HepG2 (cell line): ENCODE data around the gene BRAP. TPM values are rescaled to one million over a fixed set of nuclear protein-coding genes. Genes with fewer than 3 reads are reported as not detected.

ENCODE experiments used
- ATAD3A ChIP-seq: sonication (generic); formaldehyde crosslinking; IDR thresholded peaks from 2 replicates; pipeline ENCODE4 v1.4.0; 2020; ENCODE audit warnings: missing genetic modification reagents
- BATF2 ChIP-seq: sonication (generic); formaldehyde crosslinking; IDR thresholded peaks from 2 replicates; pipeline ENCODE4 v1.8.0; 2022; ENCODE audit warnings: mild to moderate bottlenecking, missing genetic modification reagents, moderate library complexity
- CBX1 ChIP-seq: IDR thresholded peaks from one replicate; pipeline ENCODE4 v1.6.1; 2016; ENCODE audit warnings: antibody characterized with exemption, low read depth
- DPF2 ChIP-seq: sonication (generic); formaldehyde crosslinking; IDR thresholded peaks from 2 replicates; pipeline ENCODE4 v1.4.0; 2020; ENCODE audit warnings: mild to moderate bottlenecking, low read depth, missing genetic modification reagents, borderline replicate concordance
- IRF2 ChIP-seq: IDR thresholded peaks from 2 replicates; pipeline ENCODE4 v1.6.1; 2018; ENCODE audit warnings: missing genetic modification reagents, missing compliant biosample characterization
- MED8 ChIP-seq: sonication (generic); formaldehyde crosslinking; IDR thresholded peaks from 2 replicates; pipeline ENCODE4 v1.8.1; 2023; ENCODE audit warnings: mild to moderate bottlenecking, missing genetic modification reagents; ENCODE audit not compliant: insufficient replicate concordance
- MIER3 ChIP-seq: IDR thresholded peaks from 2 replicates; pipeline ENCODE4 v1.6.1; 2016; ENCODE audit warnings: missing compliant biosample characterization, borderline replicate concordance
- NCOR1 ChIP-seq: fragments of 200-600 bp; sonication (generic); IDR thresholded peaks from 2 replicates; pipeline ENCODE4 v1.7.0; 2017; ENCODE audit warnings: antibody characterized with exemption, low read length, borderline replicate concordance
- RCOR2 ChIP-seq: IDR thresholded peaks from 2 replicates; pipeline ENCODE4 v1.6.1; 2016; ENCODE audit warnings: missing biosample characterization, missing genetic modification reagents
- RXRB ChIP-seq: IDR thresholded peaks from 2 replicates; pipeline ENCODE4 v1.6.1; 2016; ENCODE audit warnings: borderline replicate concordance, missing genetic modification reagents, missing compliant biosample characterization
- SMAD3 ChIP-seq: sonication (generic); formaldehyde crosslinking; IDR thresholded peaks from 2 replicates; pipeline ENCODE4 v1.4.0; 2020; ENCODE audit warnings: missing genetic modification reagents
- SOX13 ChIP-seq, 3 experiments: fragments of 450-650 bp in 1 of 3; sonication (generic) in 1 of 3; formaldehyde crosslinking in 1 of 3; IDR thresholded peaks in 2 of 3; conservative IDR thresholded peaks in 1 of 3; 2 replicates each; pipeline versions ENCODE4 v1.5.0 to v1.6.1; 2016 to 2020; ENCODE audit warnings: antibody characterized with exemption in 1 of 3, mild to moderate bottlenecking in 1 of 3, missing compliant biosample characterization in 1 of 3, missing genetic modification reagents in 1 of 3, moderate library complexity in 1 of 3
- TEAD2 ChIP-seq: sonication (generic); formaldehyde crosslinking; IDR thresholded peaks from 2 replicates; pipeline ENCODE4 v1.9.0; 2021; ENCODE audit warnings: missing genetic modification reagents
- TOE1 ChIP-seq: sonication (generic); formaldehyde crosslinking; IDR thresholded peaks from 2 replicates; pipeline ENCODE4 v1.4.0; 2020; ENCODE audit warnings: mild to moderate bottlenecking, missing genetic modification reagents
- ZBTB42 ChIP-seq: sonication (generic); formaldehyde crosslinking; IDR thresholded peaks from 2 replicates; pipeline ENCODE4 v1.5.0; 2020; ENCODE audit warnings: mild to moderate bottlenecking, missing genetic modification reagents
- ZFAT ChIP-seq: sonication (generic); formaldehyde crosslinking; conservative IDR thresholded peaks from 2 replicates; pipeline ENCODE4 v1.8.1; 2023; ENCODE audit warnings: missing genetic modification reagents, inconsistent platforms
- ZFP1 ChIP-seq: IDR thresholded peaks from 2 replicates; pipeline ENCODE4 v1.6.1; 2016
- ZMYM2 ChIP-seq: sonication (generic); formaldehyde crosslinking; IDR thresholded peaks from 2 replicates; pipeline ENCODE4 v1.8.0; 2022; ENCODE audit warnings: mild to moderate bottlenecking, missing genetic modification reagents
- ZNF136 ChIP-seq: sonication (generic); formaldehyde crosslinking; IDR thresholded peaks from 2 replicates; pipeline ENCODE4 v1.8.1; 2022; ENCODE audit warnings: low read depth, mild to moderate bottlenecking, moderate library complexity, missing genetic modification reagents
- ZNF660 ChIP-seq: sonication (generic); formaldehyde crosslinking; IDR thresholded peaks from 2 replicates; pipeline ENCODE4 v1.5.1; 2020; ENCODE audit warnings: mild to moderate bottlenecking, low read depth, missing genetic modification reagents, borderline replicate concordance
- ZNF674 ChIP-seq: sonication (generic); formaldehyde crosslinking; IDR thresholded peaks from 2 replicates; pipeline ENCODE4 v1.5.0; 2020; ENCODE audit warnings: low read depth, mild to moderate bottlenecking, missing genetic modification reagents
- ZNF772 ChIP-seq: sonication (generic); formaldehyde crosslinking; IDR thresholded peaks from 2 replicates; pipeline ENCODE4 v1.5.0; 2020; ENCODE audit warnings: mild to moderate bottlenecking, missing genetic modification reagents
- ZNF781 ChIP-seq: sonication (generic); formaldehyde crosslinking; IDR thresholded peaks from 2 replicates; pipeline ENCODE4 v1.5.1; 2020; ENCODE audit warnings: borderline replicate concordance, mild to moderate bottlenecking, missing genetic modification reagents; ENCODE audit errors: not compliant biosample characterization
- ZNF83 ChIP-seq: sonication (generic); formaldehyde crosslinking; IDR thresholded peaks from 2 replicates; pipeline ENCODE4 v1.4.0; 2020; ENCODE audit warnings: missing genetic modification reagents, mild to moderate bottlenecking, borderline replicate concordance
- ZSCAN31 ChIP-seq: sonication (generic); formaldehyde crosslinking; IDR thresholded peaks from 2 replicates; pipeline ENCODE4 v1.5.0; 2020; ENCODE audit warnings: low read depth, mild to moderate bottlenecking, missing genetic modification reagents
- polyA plus RNA-seq, 8 experiments: library from polyadenylated mRNA; depleted of rRNA in 3 of 8; stranded (reverse) in 7 of 8; unstranded in 1 of 8; fragments of >200 nt; fragmentation: Illumina TruSeq in 4 of 8; extraction: Trizol in 4 of 8; gene quantifications; 2 replicates each; pipeline versions ENCODE4 v1.2.1 to v1.2.3, GENCODE V29; 2011 to 2016; ENCODE audit warnings: low read depth in 4 of 8, missing spikeins in 1 of 8, mixed read lengths in 1 of 8; ENCODE audit not compliant: insufficient read depth in 1 of 8
- total RNA-seq, 5 experiments: library from RNA; depleted of rRNA; stranded (reverse); fragments of >200 nt; fragmentation: Illumina TruSeq; extraction: Trizol; gene quantifications; 2 replicates each; pipeline ENCODE4 v1.2.3, GENCODE V29; 2016; ENCODE audit warnings: low read depth in 1 of 5
- TF ChIP-seq, protein P1 (sequence below): sonication (generic); formaldehyde crosslinking; IDR thresholded peaks from 2 replicates; pipeline ENCODE4 v1.4.0; 2020; ENCODE audit warnings: missing genetic modification reagents, borderline replicate concordance
- TF ChIP-seq, protein P2 (sequence below): sonication (generic); formaldehyde crosslinking; IDR thresholded peaks from 2 replicates; pipeline ENCODE4 v1.4.0; 2020; ENCODE audit warnings: missing genetic modification reagents

The BRAP gene
- total and polyA plus RNA-seq, 2 of the 13 experiments (the other 11 are each of a cell fraction or from before 2014, with no cell fraction given) = 8.1 to 15.4 TPM

- TF ChIP-seq, protein P1, sequence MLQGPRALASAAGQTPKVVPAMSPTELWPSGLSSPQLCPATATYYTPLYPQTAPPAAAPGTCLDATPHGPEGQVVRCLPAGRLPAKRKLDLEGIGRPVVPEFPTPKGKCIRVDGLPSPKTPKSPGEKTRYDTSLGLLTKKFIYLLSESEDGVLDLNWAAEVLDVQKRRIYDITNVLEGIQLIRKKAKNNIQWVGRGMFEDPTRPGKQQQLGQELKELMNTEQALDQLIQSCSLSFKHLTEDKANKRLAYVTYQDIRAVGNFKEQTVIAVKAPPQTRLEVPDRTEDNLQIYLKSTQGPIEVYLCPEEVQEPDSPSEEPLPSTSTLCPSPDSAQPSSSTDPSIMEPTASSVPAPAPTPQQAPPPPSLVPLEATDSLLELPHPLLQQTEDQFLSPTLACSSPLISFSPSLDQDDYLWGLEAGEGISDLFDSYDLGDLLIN = no peak; the same call in 1 of the 2 replicates
- TF ChIP-seq TEAD2 (CRISPR knock-in tag) (no peak), ZNF83 (CRISPR knock-in tag) (no peak), ATAD3A (CRISPR knock-in tag) (no peak), ZNF136 (CRISPR knock-in tag) (0 out of 2 replicates have a peak, but pooled peaks have one; percentile 50), TOE1 (CRISPR knock-in tag) (no peak), ZBTB42 (no peak), ZSCAN31 (CRISPR knock-in tag) (peak; percentile 82; the same call in 1 of the 2 replicates), RXRB (CRISPR knock-in tag) (no peak), MED8 (CRISPR knock-in tag) (no peak), BATF2 (CRISPR knock-in tag) (no peak), RCOR2 (CRISPR knock-in tag) (no peak), MIER3 (CRISPR knock-in tag) (0 out of 2 replicates have a peak, but pooled peaks have one; percentile 18), DPF2 (no peak), SOX13 (IDR thresholded peaks at IDR 0.05) (no peak), SOX13 (CRISPR knock-in tag; conservative IDR thresholded peaks at IDR 0.05 in 1 of 2, IDR thresholded peaks at IDR 0.05 in 1 of 2) (no peak; a peak in 1 of 4 replicates), ZNF674 (0 out of 2 replicates have a peak, but pooled peaks have one; percentile 54), CBX1 (peak; percentile 61), ZMYM2 (no peak), ZNF660 (CRISPR knock-in tag) (no peak), NCOR1 (no peak), ZFP1 (no peak), ZFAT (CRISPR knock-in tag) (no peak), ZNF781 (CRISPR knock-in tag) (no peak), IRF2 (CRISPR knock-in tag) (peak; percentile 42; the same call in 1 of the 2 replicates), SMAD3 (CRISPR knock-in tag) (peak; percentile 38; the same call in 1 of the 2 replicates), ZNF772 (CRISPR knock-in tag) (peak; percentile 44; the same call in 1 of the 2 replicates)
- TF ChIP-seq, protein P2, sequence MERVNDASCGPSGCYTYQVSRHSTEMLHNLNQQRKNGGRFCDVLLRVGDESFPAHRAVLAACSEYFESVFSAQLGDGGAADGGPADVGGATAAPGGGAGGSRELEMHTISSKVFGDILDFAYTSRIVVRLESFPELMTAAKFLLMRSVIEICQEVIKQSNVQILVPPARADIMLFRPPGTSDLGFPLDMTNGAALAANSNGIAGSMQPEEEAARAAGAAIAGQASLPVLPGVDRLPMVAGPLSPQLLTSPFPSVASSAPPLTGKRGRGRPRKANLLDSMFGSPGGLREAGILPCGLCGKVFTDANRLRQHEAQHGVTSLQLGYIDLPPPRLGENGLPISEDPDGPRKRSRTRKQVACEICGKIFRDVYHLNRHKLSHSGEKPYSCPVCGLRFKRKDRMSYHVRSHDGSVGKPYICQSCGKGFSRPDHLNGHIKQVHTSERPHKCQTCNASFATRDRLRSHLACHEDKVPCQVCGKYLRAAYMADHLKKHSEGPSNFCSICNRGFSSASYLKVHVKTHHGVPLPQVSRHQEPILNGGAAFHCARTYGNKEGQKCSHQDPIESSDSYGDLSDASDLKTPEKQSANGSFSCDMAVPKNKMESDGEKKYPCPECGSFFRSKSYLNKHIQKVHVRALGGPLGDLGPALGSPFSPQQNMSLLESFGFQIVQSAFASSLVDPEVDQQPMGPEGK (CRISPR knock-in tag) = peak; percentile 86
Observed at GRCh38 chr12:111599453-111600204, 86.1 kb downstream of the BRAP start (continued).
